ENCODE data around the gene RALGPS1.

GRCh38 chr9:127015921-127016512, 101.4 kb downstream of the RALGPS1 start:
- TF ChIP-seq EZH2 (IDR thresholded peaks at IDR 0.05; ENCODE audit: borderline replicate concordance, insufficient read depth, low read depth, low read length, poor library complexity, severe bottlenecking) (no peak), CTCF (IDR thresholded peaks at IDR 0.05) (no peak)

Data from B cell (primary cell).